ENCODE results near the gene ZYG11A. TPM values are rescaled to one million over a fixed set of nuclear protein-coding genes. Genes with fewer than 3 reads are reported as not detected.

Gene ZYG11A
- total and polyA plus RNA-seq, 2 of the 13 experiments (the other 11 are each of a cell fraction or from before 2014, with no cell fraction given), result not detected

GRCh38 chr1:52916241-52916975 is 73.8 kb downstream of the ZYG11A start (continued):
- no peak for TF ChIP-seq ZNF704 (CRISPR knock-in tag; IDR thresholded peaks at IDR 0.05; ENCODE audit: borderline replicate concordance)
- no peak for TF ChIP-seq PREB (CRISPR knock-in tag; IDR thresholded peaks at IDR 0.05)
- no peak for TF ChIP-seq HHEX (CRISPR knock-in tag; IDR thresholded peaks at IDR 0.05)
- TF ChIP-seq ZNF687 (CRISPR knock-in tag; IDR thresholded peaks at IDR 0.05), result 0 out of 2 replicates have a peak, but pooled peaks have one; percentile 12
- no peak for TF ChIP-seq ZSCAN31 (CRISPR knock-in tag; IDR thresholded peaks at IDR 0.05; ENCODE audit: low read depth)

Measured in HepG2 (cell line).